ENCODE results near the gene TBCD. TPM values are rescaled to one million over a fixed set of nuclear protein-coding genes. Genes with fewer than 3 reads are reported as not detected.

Gene TBCD
- total and polyA plus RNA-seq, 8 donors: 28.7 to 161 (median 40.0) TPM

GRCh38 chr17:82898976-82899514 lies 147.2 kb downstream of the TBCD start:
- no peak for TF ChIP-seq CTCF (IDR thresholded peaks at IDR 0.05)
- no peak for ATAC-seq
- H3K4me3 ChIP-seq: no peak overlapping the region
- 94 to 95% methylated on average over 53 of the region's 53 CpGs for WGBS, 2 donors
- H3K27ac ChIP-seq: no peak overlapping the region
- no peak for FAIRE-seq
- H3K9me3 ChIP-seq: no peaks in the 10 kb centered on the region
- peaks cover 0 to 7% (median 6%) of the 10 kb centered on the region in 3 donors for H3K4me1 ChIP-seq
- DNase-seq: peak in 1 of 6 donors; percentile 51
- no peaks in the 10 kb centered on the region for H3K27me3 ChIP-seq
- H3K36me3 ChIP-seq: no peaks in the 10 kb centered on the region
- intact Hi-C loops (cut with DNase I): no loop called here

GRCh38 chr17:82899941-82900340 lies 148.1 kb downstream of the TBCD start:
- no peaks in the 10 kb centered on the region for H3K27me3 ChIP-seq
- ATAC-seq: no peak
- no peak for TF ChIP-seq CTCF (IDR thresholded peaks at IDR 0.05)

GRCh38 chr17:82900741-82901140 lies 148.9 kb downstream of the TBCD start:
- DNase-seq: peak in 1 of 6 donors; percentile 15
- whole genome bisulfite sequencing, 2 donors: 95 to 98% methylated on average over 19 of the region's 19 CpGs
- no peak for ATAC-seq
- TF ChIP-seq CTCF (IDR thresholded peaks at IDR 0.05): no peak
- Histone ChIP-seq H3K9me3 (no peaks in the 10 kb centered on the region), H3K4me3 (no peak overlapping the region), H3K36me3 (no peaks in the 10 kb centered on the region), H3K4me1 (no peaks in the 10 kb centered on the region), H3K27me3 (no peaks in the 10 kb centered on the region), H3K27ac (no peak overlapping the region)
- FAIRE-seq: no peak
- intact Hi-C loops (cut with DNase I): no loop called here

More at GRCh38 chr17:82899941-82900340, 148.1 kb downstream of the TBCD start:
- Histone ChIP-seq H3K4me1 (no peaks in the 10 kb centered on the region), H3K27ac (no peak overlapping the region), H3K4me3 (no peak overlapping the region), H3K36me3 (no peaks in the 10 kb centered on the region), H3K9me3 (no peaks in the 10 kb centered on the region)
- FAIRE-seq (no peak), DNase-seq (peak in 1 of 6 donors; percentile 18)
- intact Hi-C loops (cut with DNase I): no loop called here
- 87 to 89% methylated on average over 7 of the region's 7 CpGs for WGBS, 2 donors

- Histone ChIP-seq H3K4me3 (no peak overlapping the region), H3K27ac (no peak overlapping the region), H3K4me1 (no peaks in the 10 kb centered on the region), H3K9me3 (no peaks in the 10 kb centered on the region), H3K36me3 (no peaks in the 10 kb centered on the region), H3K27me3 (no peaks in the 10 kb centered on the region)
- no peak for ATAC-seq
- no peak for TF ChIP-seq CTCF (IDR thresholded peaks at IDR 0.05)
- peak in 2 of 6 donors; percentile 26 to 39 for DNase-seq
- 96 to 98% methylated on average over 16 of the region's 16 CpGs for WGBS, 2 donors
- no peak for FAIRE-seq
- intact Hi-C loops (cut with DNase I): no loop called here
Observed at GRCh38 chr17:82901356-82901755, 149.5 kb downstream of the TBCD start.

- Histone ChIP-seq H3K9me3 (no peaks in the 10 kb centered on the region), H3K4me1 (no peaks in the 10 kb centered on the region), H3K4me3 (no peak overlapping the region), H3K36me3 (no peaks in the 10 kb centered on the region), H3K27ac (no peak overlapping the region), H3K27me3 (no peaks in the 10 kb centered on the region)
- ATAC-seq: no peak
- DNase-seq: no peak
- no peak for FAIRE-seq
- no peak for TF ChIP-seq CTCF (IDR thresholded peaks at IDR 0.05)
- WGBS, 2 donors: 79 to 81% methylated on average over 16 of the region's 16 CpGs
- intact Hi-C loops (cut with DNase I): no loop called here
Observed at GRCh38 chr17:82901856-82902255, 150.0 kb downstream of the TBCD start.
